Measurements from ENCODE around the gene EIF2B2.

- TF ChIP-seq, protein P1, sequence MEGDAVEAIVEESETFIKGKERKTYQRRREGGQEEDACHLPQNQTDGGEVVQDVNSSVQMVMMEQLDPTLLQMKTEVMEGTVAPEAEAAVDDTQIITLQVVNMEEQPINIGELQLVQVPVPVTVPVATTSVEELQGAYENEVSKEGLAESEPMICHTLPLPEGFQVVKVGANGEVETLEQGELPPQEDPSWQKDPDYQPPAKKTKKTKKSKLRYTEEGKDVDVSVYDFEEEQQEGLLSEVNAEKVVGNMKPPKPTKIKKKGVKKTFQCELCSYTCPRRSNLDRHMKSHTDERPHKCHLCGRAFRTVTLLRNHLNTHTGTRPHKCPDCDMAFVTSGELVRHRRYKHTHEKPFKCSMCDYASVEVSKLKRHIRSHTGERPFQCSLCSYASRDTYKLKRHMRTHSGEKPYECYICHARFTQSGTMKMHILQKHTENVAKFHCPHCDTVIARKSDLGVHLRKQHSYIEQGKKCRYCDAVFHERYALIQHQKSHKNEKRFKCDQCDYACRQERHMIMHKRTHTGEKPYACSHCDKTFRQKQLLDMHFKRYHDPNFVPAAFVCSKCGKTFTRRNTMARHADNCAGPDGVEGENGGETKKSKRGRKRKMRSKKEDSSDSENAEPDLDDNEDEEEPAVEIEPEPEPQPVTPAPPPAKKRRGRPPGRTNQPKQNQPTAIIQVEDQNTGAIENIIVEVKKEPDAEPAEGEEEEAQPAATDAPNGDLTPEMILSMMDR (conservative IDR thresholded peaks at IDR 0.05; ENCODE audit: low read depth, low read length) = no peak
- TF ChIP-seq EZH2 (IDR thresholded peaks at IDR 0.05; ENCODE audit: low read length, unreplicated experiment) (no peak), EZH2phosphoT487 (IDR thresholded peaks at IDR 0.05; ENCODE audit: borderline replicate concordance, low read length) (no peak)
Measured at GRCh38 chr14:74962493-74962892, 40.2 kb upstream of the EIF2B2 start.
